Measurements from ENCODE around the gene SMCHD1.
A peak's percentile ranks its signal among the peaks of the same experiment; 100 is the strongest.
"Not testable (repeated sequence)": the region's sequence is repeated elsewhere in the genome, so short reads cannot be mapped to it uniquely, and the experiment has no call there.

Gene SMCHD1

DNA sequence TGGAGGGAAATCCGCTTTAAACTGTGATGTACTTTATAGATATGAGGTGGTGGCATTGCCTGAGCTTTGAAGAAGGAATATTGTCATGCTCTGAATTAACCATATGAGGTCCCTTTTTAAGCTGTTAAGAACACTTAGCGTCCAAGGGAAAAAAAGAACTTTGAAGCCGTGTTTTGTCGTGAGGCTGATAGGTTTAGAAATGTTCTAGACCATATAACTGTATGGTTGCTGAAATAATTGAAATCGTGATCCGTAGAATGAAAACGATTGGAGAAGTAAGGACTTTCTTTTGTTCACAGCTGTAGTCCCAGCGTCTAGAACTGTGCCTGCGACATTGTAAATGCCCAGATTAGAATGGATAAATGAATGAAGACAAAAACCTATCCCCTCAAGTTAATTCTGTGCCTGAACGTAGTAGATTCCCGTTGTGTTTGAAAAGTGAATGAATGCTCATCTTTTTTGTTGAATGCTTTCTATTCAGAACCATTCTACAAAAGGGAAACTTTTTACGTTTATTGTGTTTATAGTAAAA, 1.5 kb downstream of the SMCHD1 start:
- DNase-seq (ENCODE audit: extremely low read depth, low read depth) = no peak
- TF ChIP-seq, protein P1, sequence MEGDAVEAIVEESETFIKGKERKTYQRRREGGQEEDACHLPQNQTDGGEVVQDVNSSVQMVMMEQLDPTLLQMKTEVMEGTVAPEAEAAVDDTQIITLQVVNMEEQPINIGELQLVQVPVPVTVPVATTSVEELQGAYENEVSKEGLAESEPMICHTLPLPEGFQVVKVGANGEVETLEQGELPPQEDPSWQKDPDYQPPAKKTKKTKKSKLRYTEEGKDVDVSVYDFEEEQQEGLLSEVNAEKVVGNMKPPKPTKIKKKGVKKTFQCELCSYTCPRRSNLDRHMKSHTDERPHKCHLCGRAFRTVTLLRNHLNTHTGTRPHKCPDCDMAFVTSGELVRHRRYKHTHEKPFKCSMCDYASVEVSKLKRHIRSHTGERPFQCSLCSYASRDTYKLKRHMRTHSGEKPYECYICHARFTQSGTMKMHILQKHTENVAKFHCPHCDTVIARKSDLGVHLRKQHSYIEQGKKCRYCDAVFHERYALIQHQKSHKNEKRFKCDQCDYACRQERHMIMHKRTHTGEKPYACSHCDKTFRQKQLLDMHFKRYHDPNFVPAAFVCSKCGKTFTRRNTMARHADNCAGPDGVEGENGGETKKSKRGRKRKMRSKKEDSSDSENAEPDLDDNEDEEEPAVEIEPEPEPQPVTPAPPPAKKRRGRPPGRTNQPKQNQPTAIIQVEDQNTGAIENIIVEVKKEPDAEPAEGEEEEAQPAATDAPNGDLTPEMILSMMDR (IDR thresholded peaks at IDR 0.05; ENCODE audit: low read depth, low read length) = no peak

DNA sequence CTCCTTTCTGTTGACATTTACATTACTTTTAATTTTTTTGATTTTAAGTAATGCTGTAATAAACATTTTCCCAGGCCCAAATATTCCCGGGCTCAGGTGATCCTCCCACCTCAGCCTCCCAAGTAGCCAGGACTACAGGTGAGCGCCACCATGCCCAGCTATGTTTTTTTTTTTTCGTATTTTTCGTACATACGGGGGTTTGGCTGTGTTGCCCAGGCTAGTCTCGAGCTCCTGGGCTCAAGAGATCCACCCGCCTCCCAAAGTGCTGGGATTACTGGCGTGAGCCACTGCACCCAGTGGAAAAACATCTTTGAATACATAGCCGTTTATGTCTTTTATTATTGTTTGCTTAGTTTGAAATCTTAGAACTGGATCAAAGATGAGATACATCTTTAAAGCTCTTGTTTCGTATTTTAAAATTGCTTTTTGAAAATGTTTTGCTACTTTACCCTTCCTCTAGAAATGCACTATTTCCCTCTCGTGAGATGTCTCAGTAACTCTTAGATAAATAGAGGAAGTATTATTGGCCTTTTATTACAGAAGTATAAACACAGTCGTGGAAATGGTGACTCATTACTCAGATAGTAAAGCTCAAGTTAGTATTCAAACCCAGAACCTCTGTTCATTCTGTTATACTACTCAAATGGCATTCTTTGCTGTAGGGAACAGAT, 2.4 kb downstream of the SMCHD1 start:
- peak; percentile 53 for DNase-seq (ENCODE audit: extremely low read depth, low read depth)
- TF ChIP-seq, protein P1 (IDR thresholded peaks at IDR 0.05; ENCODE audit: low read depth, low read length) = no peak

DNA sequence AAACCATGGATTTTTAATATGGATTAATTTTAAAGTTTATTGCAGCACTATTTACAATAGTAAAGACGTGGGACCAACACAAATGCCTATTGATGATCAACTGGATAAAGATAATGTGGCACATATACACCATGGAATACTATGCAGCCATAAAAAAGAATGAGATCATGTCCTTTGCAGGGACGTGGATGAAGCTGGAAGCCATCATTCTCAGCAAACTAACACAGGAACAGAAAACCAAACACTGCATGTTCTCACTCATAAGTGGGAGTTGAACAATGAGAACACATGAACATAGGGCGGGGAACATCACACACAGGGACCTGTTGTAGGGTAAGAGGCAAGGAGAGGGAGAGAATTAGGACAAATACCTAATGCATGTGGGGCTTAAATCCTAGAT, 5.3 kb downstream of the SMCHD1 start:
- DNase-seq (ENCODE audit: extremely low read depth, low read depth) = not testable (repeated sequence)

DNA sequence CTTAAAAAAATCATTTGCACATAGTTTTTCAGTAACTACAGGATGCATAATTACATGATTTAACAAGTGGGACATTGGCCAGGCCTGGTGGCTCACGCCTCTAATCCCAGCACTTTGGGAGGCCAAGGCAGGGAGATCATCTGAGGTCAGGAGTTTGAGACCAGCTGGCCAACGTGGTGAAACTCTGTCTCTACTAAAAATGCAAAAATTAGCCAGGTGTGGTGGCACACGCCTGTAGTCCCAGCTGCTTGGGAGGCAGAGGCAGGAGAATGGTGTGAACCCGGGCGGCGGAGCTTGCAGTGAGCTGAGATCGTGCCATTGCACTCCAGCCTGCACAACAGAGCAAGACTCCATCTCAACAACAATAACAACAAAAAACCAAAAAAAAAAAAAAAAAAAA, 6.8 kb downstream of the SMCHD1 start:
- not testable (repeated sequence) for DNase-seq (ENCODE audit: extremely low read depth, low read depth)

DNA sequence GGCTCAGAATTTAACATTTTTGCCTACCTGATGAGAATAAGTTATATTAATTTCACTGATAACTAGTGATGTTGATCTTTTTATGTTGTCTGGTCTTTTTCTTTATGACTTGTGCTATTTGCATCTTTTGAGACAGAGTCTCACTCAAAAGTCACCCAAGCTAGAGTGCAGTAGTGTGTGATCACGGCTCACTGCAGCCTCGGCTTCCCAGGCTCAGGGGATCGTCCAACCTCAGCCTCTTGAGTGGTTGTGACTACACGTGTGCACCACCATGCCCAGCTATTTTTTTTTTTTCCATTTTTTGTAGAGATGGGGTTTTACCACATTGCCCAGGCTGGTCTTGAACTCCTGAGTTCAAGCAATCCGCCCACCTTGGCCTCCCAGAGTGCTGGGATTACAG, 7.5 kb downstream of the SMCHD1 start:
- no peak for DNase-seq (ENCODE audit: extremely low read depth, low read depth)
- TF ChIP-seq, protein P1 (IDR thresholded peaks at IDR 0.05; ENCODE audit: low read depth, low read length) = no peak

DNA sequence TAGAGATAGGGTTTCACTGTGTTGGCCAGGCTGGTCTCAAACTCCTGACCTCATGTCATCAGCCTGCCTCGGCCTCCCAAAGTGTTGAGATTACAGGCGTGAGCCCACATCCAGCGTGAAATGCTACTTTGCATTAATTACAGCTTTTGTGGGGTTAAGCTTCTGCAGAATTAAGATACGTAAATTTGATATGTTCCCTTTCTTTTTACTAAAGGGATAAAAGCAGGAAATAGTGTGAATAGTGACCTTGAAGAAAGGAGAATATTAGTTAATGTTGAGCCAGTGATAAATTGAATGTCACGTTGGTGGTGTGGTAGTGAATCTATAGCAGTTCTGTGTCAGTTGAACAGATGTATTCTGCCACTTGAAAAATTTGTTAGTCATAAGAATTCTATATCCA, 16.9 kb downstream of the SMCHD1 start:
- DNase-seq (ENCODE audit: extremely low read depth, low read depth) = no peak
- TF ChIP-seq, protein P1 (IDR thresholded peaks at IDR 0.05; ENCODE audit: low read depth, low read length) = no peak

DNA sequence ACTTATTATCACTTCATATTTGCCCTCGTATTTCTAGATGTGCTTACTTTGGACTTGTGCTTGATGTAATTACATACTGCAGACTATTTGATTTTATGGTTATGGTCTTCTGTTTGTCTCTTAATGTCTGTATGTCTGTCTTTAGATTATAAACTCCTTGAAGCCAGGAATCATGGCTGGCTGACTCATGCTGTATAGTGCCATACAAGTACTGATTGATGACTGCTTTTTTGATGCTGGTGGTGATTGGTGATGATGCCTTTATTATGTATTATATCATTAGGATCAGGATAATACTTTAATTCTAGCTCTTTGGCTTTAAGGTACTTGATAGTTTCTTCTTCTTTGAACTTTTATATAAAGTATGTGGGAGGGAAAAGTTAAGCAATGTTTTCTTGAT, 17.3 kb downstream of the SMCHD1 start:
- no peak for DNase-seq (ENCODE audit: extremely low read depth, low read depth)
- TF ChIP-seq, protein P1 (IDR thresholded peaks at IDR 0.05; ENCODE audit: low read depth, low read length) = no peak

DNA sequence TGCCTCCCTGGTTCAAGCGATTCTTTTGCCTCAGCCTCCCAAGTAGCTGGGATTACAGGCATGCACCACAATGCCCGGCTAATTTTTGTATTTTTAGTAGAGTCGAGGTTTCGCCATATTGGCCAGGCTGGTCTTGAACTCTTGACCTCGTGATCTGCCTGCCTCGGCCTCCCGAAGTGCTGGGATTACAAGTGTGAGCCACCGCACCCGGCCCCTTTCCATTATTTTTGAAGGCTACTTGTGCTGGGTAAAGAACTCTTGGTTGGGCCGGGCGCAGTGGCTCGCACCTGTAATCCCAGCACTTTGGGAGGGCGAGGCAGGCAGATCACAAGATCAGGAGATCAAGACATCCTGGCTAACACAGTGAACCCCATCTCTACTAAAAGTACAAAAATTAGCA, 23.4 kb downstream of the SMCHD1 start:
- DNase-seq (ENCODE audit: extremely low read depth, low read depth) = not testable (repeated sequence)

DNA sequence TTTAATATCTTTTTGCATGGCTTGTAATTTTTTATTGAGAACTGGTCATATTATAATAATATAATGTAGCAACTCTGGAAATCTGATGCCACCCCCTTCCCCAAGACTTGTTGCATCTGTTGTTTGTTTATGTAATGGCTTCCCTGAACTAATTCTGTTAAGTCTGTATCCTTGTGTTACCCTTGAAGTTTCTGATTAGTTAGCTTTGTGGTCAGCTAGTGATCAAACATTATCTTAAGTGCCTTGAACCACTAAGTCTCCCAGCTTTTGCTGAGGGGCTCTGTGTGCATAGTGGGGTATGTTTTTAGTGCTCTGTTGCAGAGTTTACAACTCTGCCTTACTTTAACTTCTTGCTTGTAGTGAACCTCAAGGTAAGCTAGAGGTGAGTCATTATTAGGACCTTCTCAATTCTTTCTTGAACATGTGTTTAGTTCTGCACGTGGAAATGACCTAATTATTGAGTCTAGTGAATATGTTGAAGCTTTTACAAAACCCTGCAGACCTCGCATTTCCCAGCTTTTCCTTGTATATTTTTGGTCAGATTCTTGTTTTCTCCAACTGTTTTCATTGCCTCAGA, 24.8 kb downstream of the SMCHD1 start:
- TF ChIP-seq, protein P1 (IDR thresholded peaks at IDR 0.05; ENCODE audit: low read depth, low read length) = no peak
- DNase-seq (ENCODE audit: extremely low read depth, low read depth) = no peak
